Measurements from ENCODE around the gene NDUFA9. TPM values are rescaled to one million over a fixed set of nuclear protein-coding genes. Genes with fewer than 3 reads are reported as not detected.

The NDUFA9 gene
- polyA plus RNA-seq, 4 donors = 67.3 to 121 (median 115) TPM

DNA sequence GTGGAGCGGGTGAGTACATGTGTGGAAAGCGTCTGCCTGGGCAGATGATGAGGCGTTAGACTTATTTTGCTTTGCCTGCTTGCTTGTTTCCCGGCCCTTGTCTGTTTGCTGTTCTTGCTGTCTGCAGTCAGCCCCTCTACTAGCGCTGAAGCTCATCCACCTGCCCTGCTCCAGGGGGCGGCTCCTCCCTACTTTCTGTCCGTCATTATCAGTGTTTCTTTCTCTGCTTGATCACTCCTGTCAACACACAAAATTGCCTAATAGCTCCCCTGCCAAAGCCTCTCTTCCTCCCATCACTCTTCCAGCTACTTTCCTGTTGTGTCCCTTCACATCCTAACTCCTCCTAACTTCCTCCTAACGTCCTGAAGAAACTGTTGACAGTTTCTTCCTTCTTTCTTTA, 36.4 kb downstream of the NDUFA9 start:
- DNase-seq (ENCODE audit: low read depth in 4 of 4, low spot score in 3 of 4) = no peak

DNA sequence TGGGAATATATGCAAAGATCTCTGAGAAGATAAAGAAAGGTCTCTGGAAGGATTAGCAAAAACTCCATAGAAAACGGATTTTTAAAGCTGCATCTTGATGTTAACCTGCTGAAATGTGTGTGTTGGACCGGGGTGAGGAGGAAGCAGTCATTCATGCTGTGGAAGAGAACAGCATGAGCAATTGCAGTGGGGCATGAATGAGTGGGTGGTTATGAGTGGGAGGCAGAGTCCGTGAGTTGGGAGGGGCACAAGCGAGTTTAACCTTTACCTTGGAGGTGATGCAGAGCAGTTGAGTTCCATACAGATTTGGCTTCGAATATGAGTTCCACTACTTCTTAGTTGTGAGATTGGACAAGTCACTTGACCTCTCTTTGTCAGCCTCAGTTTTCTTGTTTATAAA, 41.8 kb downstream of the NDUFA9 start:
- DNase-seq (ENCODE audit: low read depth in 4 of 4, low spot score in 3 of 4) = no peak

Other genes starting within 250 kb of the NDUFA9 start
- not detected for gene FGF6, start 203.3 kb upstream of the NDUFA9 start, polyA plus RNA-seq (ENCODE audit: insufficient read length in 4 of 4)
- 10 to 100 TPM; 19.5 to 33.9 (median 27.7) TPM for gene RAD51AP1, start 110.2 kb upstream of the NDUFA9 start, polyA plus RNA-seq (ENCODE audit: insufficient read length in 4 of 4)
- gene DYRK4, start 86.9 kb upstream of the NDUFA9 start, polyA plus RNA-seq (ENCODE audit: insufficient read length in 4 of 4) = 10 to 100 TPM; 37.4 to 59.5 (median 52.4) TPM
- 1 to 10 TPM; 1.4 to 6.5 (median 4.3) TPM for gene AKAP3, start 63 bp upstream of the NDUFA9 start, polyA plus RNA-seq (ENCODE audit: insufficient read length in 4 of 4)
- 1 to 10 TPM; 2.7 to 5.3 (median 3.1) TPM for gene GALNT8, start 71.3 kb downstream of the NDUFA9 start, polyA plus RNA-seq (ENCODE audit: insufficient read length in 4 of 4)